ENCODE results near the gene ST6GALNAC3.

DNA sequence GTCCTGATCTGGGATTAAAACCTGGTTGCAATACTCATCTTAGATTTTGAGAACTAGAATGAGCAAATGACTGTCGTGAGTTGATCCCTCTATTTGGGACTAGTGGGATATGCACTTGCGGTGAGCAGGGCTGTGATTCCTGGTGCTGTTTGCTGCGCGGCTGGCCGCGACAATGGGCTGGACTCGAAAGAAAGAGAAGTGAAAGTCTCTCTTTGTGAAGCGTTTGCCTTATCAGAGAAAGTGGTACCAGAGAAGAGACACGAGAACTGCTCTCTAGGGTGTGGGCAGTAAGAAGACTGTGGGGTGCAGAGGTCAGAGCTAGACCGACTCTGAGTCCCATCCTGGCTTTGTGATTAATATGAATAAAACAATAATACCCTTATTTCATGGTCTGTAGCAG lies 8.6 kb downstream of the ST6GALNAC3 start:
- TF ChIP-seq CTCF (IDR thresholded peaks at IDR 0.05; ENCODE audit: low read depth, low read length, poor library complexity, severe bottlenecking) (no peak), EZH2phosphoT487 (IDR thresholded peaks at IDR 0.05; ENCODE audit: borderline replicate concordance, low read length) (no peak)
